T-helper 17 cell (primary cell): ENCODE results near the gene KIF18B. TPM values are rescaled to one million over a fixed set of nuclear protein-coding genes. Genes with fewer than 3 reads are reported as not detected.

Experiments used
- ATAC-seq: fragments of 150-1000 bp; cut with Tn5 transposase; 2 replicates; pipeline ENCODE4 v1.10.0; 2021; ENCODE audit warnings: mild to moderate bottlenecking, moderate library complexity
- DNase-seq, 3 donors: peaks; one replicate each; pipeline versions ENCODE4 v3.0.0 to v3.0.0-alpha.2; 2020 to 2021
- H3K9me3 ChIP-seq: one replicate; pipeline ENCODE4 v1.7.0; 2013; ENCODE audit warnings: low read length, mild to moderate bottlenecking; ENCODE audit not compliant: control insufficient read depth, poor library complexity, severe bottlenecking
- H3K27ac Mint-ChIP-seq: one replicate; pipeline ENCODE4 v1.8.0; 2022; ENCODE audit warnings: mild to moderate bottlenecking, moderate library complexity, mixed read lengths
- H3K27me3 Mint-ChIP-seq: one replicate; pipeline ENCODE4 v1.8.0; 2022; ENCODE audit warnings: mixed read lengths
- H3K36me3 Mint-ChIP-seq: one replicate; pipeline ENCODE4 v1.8.0; 2022; ENCODE audit warnings: low read depth, mixed read lengths
- H3K4me1 Mint-ChIP-seq: one replicate; pipeline ENCODE4 v1.8.0; 2022; ENCODE audit warnings: mild to moderate bottlenecking, mixed read lengths
- H3K4me3 Mint-ChIP-seq: one replicate; pipeline ENCODE4 v1.8.0; 2022; ENCODE audit warnings: mild to moderate bottlenecking, moderate library complexity, mixed read lengths
- total RNA-seq, 4 donors: library from RNA in 2 of 4; stranded (reverse) in 2 of 4; gene quantifications; one replicate each; pipeline ENCODE4 v1.2.3 and lab custom pipeline; 2022 to 2026

KIF18B gene
- total RNA-seq, 2 donors from 2014 or later: 0.08 TPM; not detected in 1

- H3K4me3 Mint-ChIP-seq: no peak overlapping the region
- H3K4me1 Mint-ChIP-seq: peaks cover 6% of the 10 kb centered on the region
- no peak for ATAC-seq
- no peaks in the 10 kb centered on the region for H3K9me3 ChIP-seq
- H3K36me3 Mint-ChIP-seq: peaks cover 4% of the 10 kb centered on the region
- H3K27me3 Mint-ChIP-seq: peaks cover 48% of the 10 kb centered on the region
- H3K27ac Mint-ChIP-seq: no peak overlapping the region
- no peak for DNase-seq
Measured at GRCh38 chr17:44915862-44916780, 31.5 kb downstream of the KIF18B start.

- DNase-seq: no peak
- no peaks in the 10 kb centered on the region for H3K9me3 ChIP-seq
Measured at GRCh38 chr17:44915321-44915726, 32.2 kb downstream of the KIF18B start, which contains the start of gene GFAP. Gene GFAP (minus strand): TSS chr17:44915500. CDS start chr17:44915486, 14 bp downstream.

DNA sequence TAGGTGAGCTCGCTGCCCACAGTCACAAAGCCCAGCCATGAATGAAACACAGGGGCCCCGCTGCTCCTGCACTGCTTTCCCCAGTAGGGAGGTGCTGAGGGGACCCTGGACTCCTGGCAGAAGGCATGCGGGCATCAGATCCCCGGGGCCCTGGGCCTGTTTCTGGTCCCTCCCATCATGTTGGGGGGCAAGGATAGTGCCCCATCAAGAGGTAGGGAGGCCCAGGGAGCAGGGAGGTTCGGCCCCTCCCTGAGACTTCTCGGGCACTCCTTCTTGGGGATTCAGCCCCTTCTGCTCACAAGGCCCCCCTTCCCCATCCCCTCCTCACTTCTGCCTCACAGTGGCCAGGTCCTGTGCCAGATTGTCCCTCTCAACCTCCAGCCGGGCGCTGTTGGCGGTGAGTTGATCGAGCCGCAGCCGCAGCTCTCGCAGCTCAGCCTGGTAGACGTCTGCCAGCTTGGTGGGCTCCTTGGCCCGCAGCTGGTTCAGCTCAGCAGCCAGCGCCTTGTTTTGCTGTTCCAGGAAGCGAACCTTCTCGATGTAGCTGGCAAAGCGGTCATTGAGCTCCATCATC, 32.8 kb downstream of the KIF18B start:
- Mint-ChIP-seq H3K27ac (no peak overlapping the region), H3K4me3 (no peak overlapping the region), H3K4me1 (peaks cover 8% of the 10 kb centered on the region), H3K36me3 (peaks cover 4% of the 10 kb centered on the region), H3K27me3 (peaks cover 46% of the 10 kb centered on the region)
- DNase-seq: no peak
- ATAC-seq: no peak
- no peaks in the 10 kb centered on the region for H3K9me3 ChIP-seq

More at GRCh38 chr17:44915321-44915726, 32.2 kb downstream of the KIF18B start, which contains the start of gene GFAP:
- H3K36me3 Mint-ChIP-seq: peaks cover 4% of the 10 kb centered on the region
- H3K4me1 Mint-ChIP-seq: peaks cover 8% of the 10 kb centered on the region
- peaks cover 47% of the 10 kb centered on the region for H3K27me3 Mint-ChIP-seq
- no peak for ATAC-seq
- no peak within 1 kb of the TSS for H3K4me3 Mint-ChIP-seq
- no peak within 1 kb of the TSS for H3K27ac Mint-ChIP-seq

- no peaks in the 10 kb centered on the region for H3K9me3 ChIP-seq
- Mint-ChIP-seq H3K36me3 (peaks cover 4% of the 10 kb centered on the region), H3K4me1 (peaks cover 8% of the 10 kb centered on the region), H3K4me3 (no peak overlapping the region), H3K27ac (no peak overlapping the region), H3K27me3 (peaks cover 46% of the 10 kb centered on the region)
- DNase-seq: no peak
- no peak for ATAC-seq
Measured at GRCh38 chr17:44914148-44914547, 33.4 kb downstream of the KIF18B start.

DNA sequence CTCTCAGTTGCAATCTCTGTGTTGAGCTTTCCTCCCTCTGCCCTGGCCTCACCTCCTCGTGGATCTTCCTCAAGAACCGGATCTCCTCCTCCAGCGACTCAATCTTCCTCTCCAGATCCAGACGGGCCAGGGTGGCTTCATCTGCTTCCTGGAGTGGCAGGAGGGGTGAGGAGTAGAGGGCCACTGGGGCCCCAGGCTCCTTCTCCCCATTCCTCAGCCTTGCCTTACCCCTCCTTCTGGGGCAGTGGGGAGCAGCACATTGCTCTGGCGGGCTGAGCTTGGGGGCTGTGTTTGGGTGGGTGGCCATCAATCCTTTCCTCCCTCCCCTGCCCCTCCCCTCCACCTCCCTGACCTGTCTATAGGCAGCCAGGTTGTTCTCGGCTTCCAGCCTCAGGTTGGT, 33.9 kb downstream of the KIF18B start:
- peaks cover 5% of the 10 kb centered on the region for H3K36me3 Mint-ChIP-seq
- H3K27me3 Mint-ChIP-seq: peaks cover 49% of the 10 kb centered on the region
- H3K27ac Mint-ChIP-seq: no peak overlapping the region
- H3K4me3 Mint-ChIP-seq: no peak overlapping the region
- no peaks in the 10 kb centered on the region for H3K9me3 ChIP-seq
- H3K4me1 Mint-ChIP-seq: peaks cover 11% of the 10 kb centered on the region
- ATAC-seq: no peak
- DNase-seq: no peak

DNA sequence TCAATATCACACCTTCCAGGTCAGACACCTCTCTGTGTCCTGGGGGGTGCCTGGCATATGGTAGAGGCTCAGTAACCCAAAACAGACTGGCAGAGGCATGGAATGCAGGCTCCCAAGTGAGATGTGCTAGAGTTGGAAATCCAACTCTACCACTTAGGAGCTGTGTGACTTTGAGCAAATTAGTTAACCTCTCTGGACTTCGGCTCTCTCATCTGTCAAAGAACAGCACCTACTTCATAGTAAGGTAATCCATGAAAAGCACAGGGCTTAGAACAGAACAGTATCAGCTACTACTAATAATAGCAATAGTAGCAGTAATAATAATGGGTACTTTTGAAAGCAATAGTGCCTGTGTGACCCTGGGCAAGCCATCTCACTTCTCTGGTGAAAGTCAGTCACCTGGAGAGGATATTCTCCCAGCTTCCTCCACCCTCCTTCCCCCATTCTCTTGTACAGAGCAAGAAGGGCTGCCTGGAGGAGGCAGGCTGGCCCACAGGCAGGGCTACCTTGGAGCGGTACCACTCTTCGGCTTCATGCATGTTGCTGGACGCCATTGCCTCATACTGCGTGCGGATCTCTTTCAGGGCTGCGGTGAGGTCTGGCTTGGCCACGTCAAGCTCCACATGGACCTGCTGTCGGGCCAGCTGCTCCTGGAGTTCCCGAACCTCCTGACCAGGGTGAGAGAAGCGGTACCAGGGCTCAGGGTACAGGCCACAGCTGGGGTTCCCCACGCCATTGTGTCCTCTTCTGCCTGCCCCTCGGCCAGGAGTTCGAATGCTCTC, 34.6 kb downstream of the KIF18B start:
- H3K4me1 Mint-ChIP-seq: peaks cover 12% of the 10 kb centered on the region
- peaks cover 56% of the 10 kb centered on the region for H3K27me3 Mint-ChIP-seq
- no peaks in the 10 kb centered on the region for H3K9me3 ChIP-seq
- peaks cover 6% of the 10 kb centered on the region for H3K36me3 Mint-ChIP-seq
- H3K27ac Mint-ChIP-seq: no peak overlapping the region
- ATAC-seq: no peak
- no peak overlapping the region for H3K4me3 Mint-ChIP-seq
- no peak for DNase-seq

DNA sequence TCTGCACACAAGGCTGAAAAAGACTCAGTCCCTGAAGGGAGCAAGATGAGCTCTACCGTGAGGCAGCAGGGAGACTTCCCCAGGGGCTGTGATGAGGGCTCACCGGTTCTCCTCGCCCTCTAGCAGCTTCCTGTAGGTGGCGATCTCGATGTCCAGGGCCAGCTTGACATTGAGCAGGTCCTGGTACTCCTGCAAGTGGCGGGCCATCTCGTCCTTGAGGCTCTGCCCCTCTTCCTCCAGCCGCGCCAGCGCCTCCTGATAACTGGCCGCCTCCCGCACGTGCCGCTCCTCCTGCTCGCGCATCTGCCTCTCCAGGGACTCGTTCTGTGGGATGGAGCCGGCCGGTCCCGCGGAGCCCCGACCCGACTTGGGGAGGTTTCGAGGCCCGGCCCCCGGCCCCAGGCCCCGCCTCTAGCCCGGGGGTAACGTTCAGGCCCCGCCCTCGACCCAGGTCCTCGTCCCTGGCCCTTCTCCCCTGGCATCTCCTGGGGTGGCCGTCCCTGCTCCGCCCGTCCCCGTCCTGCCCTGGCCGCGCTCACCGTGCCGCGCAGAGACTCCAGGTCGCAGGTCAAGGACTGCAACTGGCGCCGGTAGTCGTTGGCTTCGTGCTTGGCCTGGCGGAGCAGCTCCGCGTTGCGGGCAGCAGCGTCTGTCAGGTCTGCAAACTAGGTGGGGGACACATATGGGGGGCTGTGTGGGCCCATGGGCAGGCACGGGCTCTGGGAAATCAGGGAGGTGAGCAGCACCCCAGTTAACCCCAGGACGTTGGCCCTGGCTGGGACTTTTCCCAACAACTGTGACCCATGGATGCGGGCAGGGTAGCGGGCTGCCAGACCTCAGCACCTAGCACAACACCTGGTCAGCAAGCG, 36.2 kb downstream of the KIF18B start:
- peak; percentile 82 for ATAC-seq
- H3K4me3 Mint-ChIP-seq: no peak overlapping the region

GRCh38 chr17:44910231-44911106, 37.1 kb downstream of the KIF18B start:
- Mint-ChIP-seq H3K4me3 (no peak overlapping the region), H3K27ac (no peak overlapping the region), H3K36me3 (peaks cover 9% of the 10 kb centered on the region), H3K27me3 (peaks cover 64% of the 10 kb centered on the region), H3K4me1 (peaks cover 12% of the 10 kb centered on the region)
- ATAC-seq (no peak), DNase-seq (no peak)
- no peaks in the 10 kb centered on the region for H3K9me3 ChIP-seq

More for the DNA sequence above, 36.2 kb downstream of the KIF18B start:
- no peaks in the 10 kb centered on the region for H3K9me3 ChIP-seq
- H3K36me3 Mint-ChIP-seq: peaks cover 7% of the 10 kb centered on the region
- peak in 1 of 3 donors; percentile 29 for DNase-seq
- H3K27me3 Mint-ChIP-seq: peaks cover 59% of the 10 kb centered on the region
- H3K27ac Mint-ChIP-seq: no peak overlapping the region
- peaks cover 12% of the 10 kb centered on the region for H3K4me1 Mint-ChIP-seq

DNA sequence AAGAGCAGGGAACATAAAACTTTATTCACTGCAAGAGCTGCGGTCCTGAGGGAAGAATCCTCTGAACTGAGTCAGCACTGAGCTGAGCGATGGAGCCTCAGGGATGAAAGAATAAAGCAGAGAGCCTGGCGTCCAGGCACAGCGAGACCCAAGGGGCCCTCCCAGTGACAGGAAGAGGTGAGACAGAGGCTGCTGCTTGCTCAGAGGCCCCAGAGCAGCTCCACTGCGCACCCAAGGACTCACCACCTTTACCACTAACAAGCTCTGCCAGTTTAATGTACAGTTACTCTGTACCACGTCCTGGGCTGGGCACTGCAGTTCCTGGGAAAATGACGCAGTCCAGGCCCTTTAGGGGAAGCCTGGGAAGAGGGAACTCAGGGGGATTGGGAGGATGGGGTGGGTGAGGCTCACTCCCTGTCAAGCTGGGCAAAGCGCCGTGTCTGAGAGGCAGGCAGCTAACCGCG, 37.9 kb downstream of the KIF18B start:
- Mint-ChIP-seq H3K27ac (no peak overlapping the region), H3K27me3 (peaks cover 67% of the 10 kb centered on the region), H3K4me1 (peaks cover 12% of the 10 kb centered on the region), H3K36me3 (peaks cover 9% of the 10 kb centered on the region), H3K4me3 (no peak overlapping the region)
- no peaks in the 10 kb centered on the region for H3K9me3 ChIP-seq
- ATAC-seq (no peak), DNase-seq (no peak)

DNA sequence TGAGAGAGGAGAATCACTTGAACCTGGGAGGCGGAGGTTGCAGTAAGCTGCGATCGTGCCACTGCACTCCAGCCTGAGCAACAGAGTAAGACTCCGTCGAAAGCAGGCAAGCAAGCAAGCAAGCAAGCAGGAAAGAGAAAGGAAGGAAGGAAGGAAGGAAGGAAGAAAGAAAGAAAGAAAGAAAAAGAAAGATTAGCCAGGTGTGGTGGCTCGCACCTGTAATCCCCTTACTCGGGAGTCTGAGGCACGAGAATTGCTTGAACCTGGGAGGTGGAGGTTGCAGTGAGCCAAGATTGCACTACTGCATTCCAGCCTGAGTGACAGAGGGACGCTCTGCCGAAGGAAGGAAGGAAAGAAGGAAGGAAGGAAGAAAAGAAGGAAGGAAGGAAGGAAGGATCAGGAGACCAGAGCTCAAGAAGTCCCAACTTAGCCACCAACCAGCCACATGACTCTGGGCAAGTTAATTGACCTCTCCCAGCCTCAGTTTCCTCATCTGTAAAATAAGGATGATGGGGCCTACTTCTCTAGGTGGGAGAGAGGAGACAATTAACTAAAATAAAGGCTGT, 38.7 kb downstream of the KIF18B start:
- Mint-ChIP-seq H3K36me3 (peaks cover 9% of the 10 kb centered on the region), H3K4me1 (peaks cover 12% of the 10 kb centered on the region), H3K27ac (no peak overlapping the region), H3K27me3 (peaks cover 59% of the 10 kb centered on the region), H3K4me3 (no peak overlapping the region)
- DNase-seq: no peak
- no peak for ATAC-seq
- no peaks in the 10 kb centered on the region for H3K9me3 ChIP-seq

GRCh38 chr17:44907729-44908470, 39.7 kb downstream of the KIF18B start:
- H3K36me3 Mint-ChIP-seq: peaks cover 4% of the 10 kb centered on the region
- DNase-seq: no peak
- peaks cover 6% of the 10 kb centered on the region for H3K4me1 Mint-ChIP-seq
- H3K9me3 ChIP-seq: no peaks in the 10 kb centered on the region
- peaks cover 50% of the 10 kb centered on the region for H3K27me3 Mint-ChIP-seq
- no peak overlapping the region for H3K27ac Mint-ChIP-seq
- no peak overlapping the region for H3K4me3 Mint-ChIP-seq
- no peak for ATAC-seq
